ENCODE measurements around the gene HAUS3. TPM values are rescaled to one million over a fixed set of nuclear protein-coding genes. Genes with fewer than 3 reads are reported as not detected.

The HAUS3 gene
- total RNA-seq, 2 donors from 2014 or later = 6.5 to 12.9 TPM

- no peaks in the 10 kb centered on the region for H3K9me3 ChIP-seq
- no peaks in the 10 kb centered on the region for H3K27me3 ChIP-seq (replicated peaks; ENCODE audit: insufficient read depth)
- no peaks in the 10 kb centered on the region for H3K4me1 ChIP-seq (ENCODE audit: control insufficient read depth in 1 of 2, low read depth in 2 of 2)
- no peak for DNase-seq (ENCODE audit: low spot score)
- no peak overlapping the region for H3K27ac ChIP-seq
- no peaks in the 10 kb centered on the region for H3K36me3 ChIP-seq
- no peak overlapping the region for H3K4me3 ChIP-seq
- TF ChIP-seq CTCF (IDR thresholded peaks at IDR 0.05) = no peak
- ATAC-seq (ENCODE audit: insufficient number of reproducible peaks, low FRiP score, low read depth) = no peak
Observed at GRCh38 chr4:2274320-2275043, 32.6 kb upstream of the HAUS3 start.

- H3K36me3 ChIP-seq = no peaks in the 10 kb centered on the region
- DNase-seq (ENCODE audit: low spot score) (no peak), ATAC-seq (ENCODE audit: insufficient number of reproducible peaks, low FRiP score, low read depth) (no peak)
- H3K27ac ChIP-seq = no peak overlapping the region
- no peak for TF ChIP-seq CTCF (IDR thresholded peaks at IDR 0.05)
- no peaks in the 10 kb centered on the region for H3K27me3 ChIP-seq (replicated peaks; ENCODE audit: insufficient read depth)
- no peaks in the 10 kb centered on the region for H3K9me3 ChIP-seq
- no peak overlapping the region for H3K4me3 ChIP-seq
- H3K4me1 ChIP-seq (ENCODE audit: control insufficient read depth in 1 of 2, low read depth in 2 of 2) = no peaks in the 10 kb centered on the region
Observed at GRCh38 chr4:2273657-2274319, 31.9 kb upstream of the HAUS3 start.

- TF ChIP-seq CTCF (IDR thresholded peaks at IDR 0.05) = no peak
- Histone ChIP-seq H3K27ac (no peak overlapping the region), H3K27me3 (replicated peaks; ENCODE audit: insufficient read depth) (no peaks in the 10 kb centered on the region), H3K36me3 (no peaks in the 10 kb centered on the region), H3K4me1 (ENCODE audit: control insufficient read depth in 1 of 2, low read depth in 2 of 2) (no peaks in the 10 kb centered on the region), H3K4me3 (no peak overlapping the region), H3K9me3 (no peaks in the 10 kb centered on the region)
- no peak for ATAC-seq (ENCODE audit: insufficient number of reproducible peaks, low FRiP score, low read depth)
- DNase-seq (ENCODE audit: low spot score) = no peak
Observed at GRCh38 chr4:2273221-2273620, 31.3 kb upstream of the HAUS3 start.

GRCh38 chr4:2272828-2273120 is 30.9 kb upstream of the HAUS3 start:
- H3K4me1 ChIP-seq (ENCODE audit: control insufficient read depth in 1 of 2, low read depth in 2 of 2) = no peaks in the 10 kb centered on the region
- H3K4me3 ChIP-seq = no peak overlapping the region
- no peak for TF ChIP-seq CTCF (IDR thresholded peaks at IDR 0.05)
- H3K9me3 ChIP-seq = no peaks in the 10 kb centered on the region
- no peaks in the 10 kb centered on the region for H3K27me3 ChIP-seq (replicated peaks; ENCODE audit: insufficient read depth)
- no peak overlapping the region for H3K27ac ChIP-seq
- ATAC-seq (ENCODE audit: insufficient number of reproducible peaks, low FRiP score, low read depth) = no peak
- no peaks in the 10 kb centered on the region for H3K36me3 ChIP-seq
- DNase-seq (ENCODE audit: low spot score) = no peak

GRCh38 chr4:2272026-2272827 is 30.3 kb upstream of the HAUS3 start:
- TF ChIP-seq CTCF (IDR thresholded peaks at IDR 0.05) = no peak
- Histone ChIP-seq H3K27ac (no peak overlapping the region), H3K27me3 (replicated peaks; ENCODE audit: insufficient read depth) (no peaks in the 10 kb centered on the region), H3K4me3 (no peak overlapping the region), H3K36me3 (no peaks in the 10 kb centered on the region), H3K4me1 (ENCODE audit: control insufficient read depth in 1 of 2, low read depth in 2 of 2) (no peaks in the 10 kb centered on the region), H3K9me3 (no peaks in the 10 kb centered on the region)
- no peak for DNase-seq (ENCODE audit: low spot score)
- ATAC-seq (ENCODE audit: insufficient number of reproducible peaks, low FRiP score, low read depth) = no peak
